ENCODE data around the gene CAV1. TPM values are rescaled to one million over a fixed set of nuclear protein-coding genes. Genes with fewer than 3 reads are reported as not detected.

CAV1 gene
- total RNA-seq, 1 donor from 2014 or later = 695 TPM

GRCh38 chr7:116505823-116506222, 19.0 kb upstream of the CAV1 start:
- peaks cover 16% of the 10 kb centered on the region for H3K36me3 ChIP-seq
- intact Hi-C loops (cut with DNase I) = no loop called here
- no peak for TF ChIP-seq CTCF (IDR thresholded peaks at IDR 0.05)
- no peak for ATAC-seq
- no peaks in the 10 kb centered on the region for H3K27me3 ChIP-seq
- no peak for DNase-seq
- H3K4me1 ChIP-seq = peaks cover under 1% of the 10 kb centered on the region
- peak overlapping the region; percentile 6 for H3K4me3 ChIP-seq
- H3K27ac ChIP-seq = no peak overlapping the region
- no peaks in the 10 kb centered on the region for H3K9me3 ChIP-seq

DNA sequence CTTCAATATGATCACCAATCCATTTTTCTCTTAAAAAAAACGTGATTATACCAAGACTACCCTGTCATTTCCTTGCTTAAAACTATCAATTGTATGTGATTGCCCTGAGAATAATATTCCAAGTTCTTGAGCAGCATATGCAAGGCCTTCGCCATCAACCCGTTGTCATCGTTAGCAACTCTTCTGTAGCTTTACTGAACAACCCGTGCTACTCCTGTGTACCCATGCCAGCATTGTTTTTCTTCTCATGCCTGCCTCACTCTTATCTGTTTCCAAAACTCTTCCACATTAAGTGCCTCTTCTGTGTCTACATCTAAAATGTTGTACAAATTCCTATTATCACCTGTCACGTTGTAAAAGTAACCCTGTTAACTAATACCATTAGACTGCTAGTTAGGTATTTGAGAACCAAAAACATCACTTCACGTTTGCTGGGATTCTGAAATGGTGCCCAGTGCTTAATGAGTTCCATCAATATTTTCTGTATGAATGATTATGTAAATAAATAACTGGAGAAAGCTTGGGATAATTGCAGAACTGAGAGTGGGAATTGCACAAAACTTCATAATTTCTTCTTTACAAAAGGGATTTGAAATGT, 14.8 kb upstream of the CAV1 start:
- TF ChIP-seq CTCF (IDR thresholded peaks at IDR 0.05) = no peak
- no peak overlapping the region for H3K27ac ChIP-seq
- peaks cover 5% of the 10 kb centered on the region for H3K4me1 ChIP-seq

DNA sequence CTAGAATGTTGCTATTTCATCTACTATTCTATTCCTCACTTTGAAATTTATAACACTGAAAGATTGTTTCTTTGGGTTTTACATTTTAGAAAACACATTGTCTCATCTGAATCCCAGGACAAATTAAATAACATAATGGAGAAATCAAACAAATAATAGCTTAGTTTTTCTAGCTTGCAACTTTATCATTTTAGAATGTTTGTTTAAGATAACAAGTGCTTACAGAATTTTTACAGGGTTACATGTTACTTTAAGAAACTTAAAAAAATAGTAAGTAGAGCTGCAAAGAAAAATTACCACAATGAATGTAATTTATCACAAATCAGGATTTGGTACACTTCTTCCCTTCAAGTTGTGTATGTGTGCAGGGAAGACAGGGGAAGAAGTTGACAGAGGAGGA, 14.0 kb upstream of the CAV1 start:
- Histone ChIP-seq H3K4me1 (peaks cover 5% of the 10 kb centered on the region), H3K27ac (no peak overlapping the region)

More for the DNA sequence above, 14.8 kb upstream of the CAV1 start:
- H3K4me3 ChIP-seq = no peak overlapping the region
- no peaks in the 10 kb centered on the region for H3K9me3 ChIP-seq
- no peak for DNase-seq
- H3K27me3 ChIP-seq = no peaks in the 10 kb centered on the region
- H3K36me3 ChIP-seq = peaks cover 16% of the 10 kb centered on the region
- intact Hi-C loops (cut with DNase I) = no loop called here
- ATAC-seq = peak; percentile 48

DNA sequence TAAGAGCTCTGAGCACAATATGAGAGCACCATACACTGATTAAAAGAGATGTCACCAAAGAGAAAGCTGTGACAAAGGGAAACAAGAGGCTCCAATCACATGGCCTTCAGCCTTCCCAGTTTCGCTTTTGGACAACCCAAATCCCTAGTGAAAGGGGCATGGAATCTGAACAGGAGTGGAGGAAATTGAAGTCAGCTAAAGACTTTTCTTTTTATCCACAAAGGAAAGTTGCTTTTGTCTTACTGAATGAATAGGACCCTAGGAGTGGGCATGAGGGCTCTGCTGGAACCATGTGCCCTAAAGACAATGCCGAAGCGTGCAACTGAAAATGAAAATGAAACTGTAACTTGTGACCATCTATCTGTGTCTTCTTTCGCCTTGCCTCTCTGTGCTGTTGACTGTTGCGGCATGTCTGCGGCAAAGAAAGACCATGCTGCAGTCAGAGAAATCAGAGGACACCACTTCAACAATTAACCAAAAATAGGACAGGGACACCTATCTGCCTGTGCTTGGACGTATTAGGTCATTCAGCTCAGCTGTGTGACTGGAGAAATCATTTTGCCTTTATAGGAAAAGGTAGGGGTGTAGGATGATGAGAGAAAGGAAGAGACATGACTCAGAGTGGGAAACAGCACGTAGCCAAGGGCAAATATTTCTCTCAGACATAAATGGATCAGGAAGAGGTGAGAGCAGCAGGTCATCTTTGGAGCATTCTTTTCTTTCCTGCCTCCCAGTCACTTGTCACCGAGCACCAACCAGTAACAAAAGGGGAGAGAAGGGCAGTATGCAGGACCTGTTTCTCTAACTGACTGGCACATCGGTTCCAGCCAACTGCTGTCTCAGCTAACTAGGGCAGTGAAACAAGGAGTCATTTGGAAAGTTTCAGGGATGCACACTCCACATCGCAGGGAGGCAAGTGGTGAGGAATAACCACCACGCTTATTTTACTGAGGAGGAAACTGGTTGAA, 13.0 kb upstream of the CAV1 start:
- DNase-seq (no peak), ATAC-seq (peak; percentile 62)
- Histone ChIP-seq H3K36me3 (peaks cover 10% of the 10 kb centered on the region), H3K9me3 (no peaks in the 10 kb centered on the region), H3K27ac (peak overlapping the region; percentile 72), H3K4me3 (peak overlapping the region; percentile 50), H3K27me3 (no peaks in the 10 kb centered on the region), H3K4me1 (peaks cover 5% of the 10 kb centered on the region)
- intact Hi-C loops (cut with DNase I) = no loop called here
- TF ChIP-seq CTCF (IDR thresholded peaks at IDR 0.05) = no peak

More for the DNA sequence above, 14.0 kb upstream of the CAV1 start:
- Histone ChIP-seq H3K36me3 (peaks cover 16% of the 10 kb centered on the region), H3K4me3 (no peak overlapping the region), H3K27me3 (no peaks in the 10 kb centered on the region), H3K9me3 (no peaks in the 10 kb centered on the region)
- DNase-seq (no peak), ATAC-seq (no peak)
- no peak for TF ChIP-seq CTCF (IDR thresholded peaks at IDR 0.05)
- intact Hi-C loops (cut with DNase I) = no loop called here

- Histone ChIP-seq H3K4me3 (peak overlapping the region; percentile 50), H3K27ac (peak overlapping the region; percentile 72), H3K27me3 (no peaks in the 10 kb centered on the region), H3K9me3 (no peaks in the 10 kb centered on the region), H3K36me3 (peaks cover 2% of the 10 kb centered on the region), H3K4me1 (peaks cover 5% of the 10 kb centered on the region)
- TF ChIP-seq CTCF (IDR thresholded peaks at IDR 0.05) = no peak
- DNase-seq = no peak
- intact Hi-C loops (cut with DNase I) = no loop called here
- no peak for ATAC-seq
These were observed 12.2 kb upstream of the CAV1 start for GRCh38 chr7:116512520-116513188.

Measured in upper lobe of right lung (tissue), 1 donor.